HepG2 (cell line): ENCODE data around the gene PRKN. TPM values are rescaled to one million over a fixed set of nuclear protein-coding genes. Genes with fewer than 3 reads are reported as not detected.

Source experiments
- ATAC-seq: fragments of 200-7000 bp; cut with Tn5 transposase; 3 replicates; pipeline ENCODE4 v1.9.1; 2020; ENCODE audit warnings: mild to moderate bottlenecking, moderate library complexity
- BruUV-seq: library from RNA; stranded (reverse); fragments of 400-500 nt; replicated peaks from 2 replicates; lab custom pipeline; 2021; lab: Mats Ljungman, UMichigan
- CTCF ChIA-PET: fragments of 300-600 bp; formaldehyde crosslinking; extraction: SDS; loops from one replicate; lab custom pipeline; 2021; ENCODE audit warnings: low total read pairs, inconsistent platforms, low intra/inter-chr PET ratio; lab: Yijun Ruan, JAX
- POLR2A ChIA-PET: fragments of 350-600 bp; sonication (Branson Sonifier 250); formaldehyde crosslinking; loops from one replicate; lab custom pipeline; 2020; ENCODE audit warnings: antibody characterized with exemption, inconsistent platforms; lab: Yijun Ruan, JAX
- DNase-seq: peaks from one replicate; pipeline ENCODE4 v3.0.0-alpha.2; 2015; ENCODE audit warnings: low spot score
- FAIRE-seq: peaks from 3 replicates; lab custom pipeline; 2011; peaks lifted over from hg19 to GRCh38; lab: Jason Lieb, UNC
- H2AFZ ChIP-seq: one replicate; pipeline ENCODE4 v1.6.1; 2011; ENCODE audit warnings: low read length, inconsistent platforms
- H3K27ac ChIP-seq: fragments of 300-600 bp; 3 replicates; pipeline ENCODE4 v1.8.0; 2011; ENCODE audit warnings: mixed run types, mild to moderate bottlenecking, mixed read lengths, low read length, inconsistent platforms; ENCODE audit not compliant: insufficient read depth; ENCODE audit errors: extremely low read length
- H3K27me3 ChIP-seq, 2 experiments: fragments of 200-600 bp in 1 of 2; 2 replicates in 1 of 2; 3 replicates in 1 of 2; pipeline versions ENCODE4 v1.6.0 to v1.8.0; 2011; ENCODE audit warnings: low read length in 2 of 2, mild to moderate bottlenecking in 2 of 2, moderate library complexity in 2 of 2, inconsistent platforms in 1 of 2; ENCODE audit not compliant: insufficient read depth in 2 of 2, control insufficient read depth in 1 of 2
- H3K36me3 ChIP-seq, 2 experiments: fragments of 200-600 bp in 1 of 2; replicated peaks in 1 of 2; 2 replicates in 1 of 2; 3 replicates in 1 of 2; pipeline versions ENCODE4 v1.5.1 to v1.8.0; 2011; ENCODE audit warnings: low read length in 2 of 2, inconsistent platforms in 1 of 2; ENCODE audit not compliant: insufficient read depth in 2 of 2, control insufficient read depth in 1 of 2
- H3K4me1 ChIP-seq: 2 replicates; pipeline ENCODE4 v1.5.1; 2012; ENCODE audit warnings: low read length, inconsistent platforms; ENCODE audit not compliant: insufficient read depth
- H3K4me2 ChIP-seq: 2 replicates; pipeline ENCODE4 v1.6.0; 2011; ENCODE audit warnings: low read depth, low read length, inconsistent platforms
- H3K4me3 ChIP-seq, 3 experiments: fragments of 200-600 bp in 1 of 3; sonication (generic), shearing (Covaris generic) in 1 of 3; replicated peaks in 1 of 3; 2 replicates each; pipeline ENCODE4 v1.5.1; 2011 to 2016; ENCODE audit warnings: low read length in 3 of 3, inconsistent platforms in 2 of 3, low read depth in 2 of 3, mild to moderate bottlenecking in 2 of 3, control low read depth in 1 of 3, mixed read lengths in 1 of 3; ENCODE audit not compliant: insufficient read depth in 1 of 3
- H3K79me2 ChIP-seq: one replicate; pipeline ENCODE4 v1.6.1; 2011; ENCODE audit warnings: low read length, inconsistent platforms; ENCODE audit not compliant: insufficient read depth
- H3K9ac ChIP-seq: 2 replicates; pipeline ENCODE4 v1.6.0; 2011; ENCODE audit warnings: mild to moderate bottlenecking, low read depth, low read length, inconsistent platforms; ENCODE audit not compliant: insufficient read depth
- H3K9me3 ChIP-seq: 2 replicates; pipeline ENCODE4 v1.5.1; 2012; ENCODE audit warnings: mild to moderate bottlenecking, low read length
- H4K20me1 ChIP-seq: 2 replicates; pipeline ENCODE4 v1.6.0; 2011; ENCODE audit warnings: inconsistent platforms, mild to moderate bottlenecking, low read length, moderate library complexity; ENCODE audit not compliant: insufficient read depth
- CCAR2 ChIP-seq: fragments of 200-400 bp; formaldehyde crosslinking; optimal IDR thresholded peaks from 2 replicates; pipeline ENCODE3; 2018; ENCODE audit warnings: low read depth, mild to moderate bottlenecking, low read length, moderate library complexity
- CREB1 ChIP-seq, 2 experiments: fragments of 450-650 bp in 1 of 2; IDR thresholded peaks; 2 replicates each; pipeline ENCODE4 v1.6.1; 2016 to 2017; ENCODE audit warnings: control low read depth in 1 of 2, mild to moderate bottlenecking in 1 of 2, missing compliant biosample characterization in 1 of 2, missing genetic modification characterization in 1 of 2
- DPF2 ChIP-seq: sonication (generic); formaldehyde crosslinking; IDR thresholded peaks from 2 replicates; pipeline ENCODE4 v1.4.0; 2020; ENCODE audit warnings: mild to moderate bottlenecking, low read depth, missing genetic modification reagents, borderline replicate concordance
- ERF ChIP-seq: IDR thresholded peaks from 2 replicates; pipeline ENCODE4 v1.6.1; 2018; ENCODE audit warnings: missing biosample characterization, missing genetic modification reagents
- ESRRA ChIP-seq: sonication (generic); formaldehyde crosslinking; IDR thresholded peaks from 2 replicates; pipeline ENCODE4 v1.5.1; 2020; ENCODE audit warnings: mild to moderate bottlenecking, low read depth, missing genetic modification reagents
- POLR2AphosphoS2 ChIP-seq: IDR thresholded peaks from 2 replicates; pipeline ENCODE4 v1.6.1; 2011; ENCODE audit warnings: low read depth, low read length, improper control_type of control experiment
- SAFB2 ChIP-seq: sonication (generic); formaldehyde crosslinking; IDR thresholded peaks from 2 replicates; pipeline ENCODE4 v1.5.1; 2020; ENCODE audit warnings: missing genetic modification reagents, low read depth, mild to moderate bottlenecking, borderline replicate concordance
- SNRNP70 ChIP-seq: fragments of 200-400 bp; formaldehyde crosslinking; IDR thresholded peaks from 2 replicates; pipeline ENCODE4 v1.6.1; 2017; ENCODE audit warnings: mild to moderate bottlenecking, low read depth, low read length, moderate library complexity
- SP5 ChIP-seq: IDR thresholded peaks from 2 replicates; pipeline ENCODE4 v1.6.1; 2016; ENCODE audit warnings: low read depth, borderline replicate concordance
- ZNF331 ChIP-seq: sonication (generic); formaldehyde crosslinking; IDR thresholded peaks from 2 replicates; pipeline ENCODE4 v1.4.0; 2020; ENCODE audit warnings: missing genetic modification reagents
- ZNF598 ChIP-seq: sonication (generic); formaldehyde crosslinking; IDR thresholded peaks from 2 replicates; pipeline ENCODE4 v1.5.1; 2020; ENCODE audit warnings: mild to moderate bottlenecking, missing genetic modification reagents, borderline replicate concordance
- ZNF790 ChIP-seq: sonication (generic); formaldehyde crosslinking; IDR thresholded peaks from 2 replicates; pipeline ENCODE4 v1.8.0; 2022; ENCODE audit warnings: missing genetic modification reagents, mild to moderate bottlenecking, borderline replicate concordance
- WGBS: methylation state at CpG from one replicate; pipeline ENCODE4 v1.1.6; 2017; ENCODE audit warnings: low lambda C conversion rate; 5-methylcytosine and 5-hydroxymethylcytosine counted together
- in situ Hi-C: cut with HindIII; loops from 2 replicates; pipeline ENCODE4 v1.10.0; 2017; ENCODE audit warnings: low pct_unique_long_range_greater_than_20kb; ENCODE audit not compliant: extremely low pct_ligation_motif_present
- intact Hi-C: fragments of 100-400 bp; cut with micrococcal nuclease; formaldehyde crosslinking; loops from one replicate; pipeline ENCODE4 v1.10.0; 2022; ENCODE audit not compliant: unreplicated experiment
- polyA plus RNA-seq, 8 experiments: library from polyadenylated mRNA; depleted of rRNA in 3 of 8; stranded (reverse) in 7 of 8; unstranded in 1 of 8; fragments of >200 nt; fragmentation: Illumina TruSeq in 4 of 8; extraction: Trizol in 4 of 8; gene quantifications; 2 replicates each; pipeline versions ENCODE4 v1.2.1 to v1.2.3, GENCODE V29; 2011 to 2016; ENCODE audit warnings: low read depth in 4 of 8, missing spikeins in 1 of 8, mixed read lengths in 1 of 8; ENCODE audit not compliant: insufficient read depth in 1 of 8
- total RNA-seq, 5 experiments: library from RNA; depleted of rRNA; stranded (reverse); fragments of >200 nt; fragmentation: Illumina TruSeq; extraction: Trizol; gene quantifications; 2 replicates each; pipeline ENCODE4 v1.2.3, GENCODE V29; 2016; ENCODE audit warnings: low read depth in 1 of 5
- TF ChIP-seq, protein P1 (sequence below): sonication (generic); formaldehyde crosslinking; IDR thresholded peaks from 2 replicates; pipeline ENCODE4 v1.5.0; 2020; ENCODE audit warnings: mild to moderate bottlenecking, missing genetic modification reagents
- TF ChIP-seq, protein P2 (sequence below): sonication (generic); formaldehyde crosslinking; IDR thresholded peaks from 2 replicates; pipeline ENCODE4 v1.8.1; 2023; ENCODE audit warnings: mild to moderate bottlenecking, moderate library complexity, missing genetic modification reagents
- TF ChIP-seq, protein P3 (sequence below): sonication (generic); IDR thresholded peaks from 2 replicates; pipeline ENCODE4 v1.6.1; 2016; ENCODE audit warnings: low read depth, borderline replicate concordance

The PRKN gene
- total and polyA plus RNA-seq, 2 of the 13 experiments (the other 11 are each of a cell fraction or from before 2014, with no cell fraction given) = 0.31 to 0.44 TPM

- no peak overlapping the region for H2AFZ ChIP-seq
- no peak overlapping the region for H3K27ac ChIP-seq
- WGBS = 33% methylated on average over 1 of the region's 1 CpG
- CTCF ChIA-PET = no interaction called here
- DNase-seq (no peak), FAIRE-seq (no peak), ATAC-seq (no peak)
- no peak overlapping the region for H3K9ac ChIP-seq
- no peaks in the 10 kb centered on the region for H3K79me2 ChIP-seq
- no TSS peak for BruUV-seq
- H3K4me2 ChIP-seq = no peak overlapping the region
- no peaks in the 10 kb centered on the region for H4K20me1 ChIP-seq
- POLR2A ChIA-PET = no interaction called here
- in situ Hi-C loops = no loop called here
- peaks cover 12% of the 10 kb centered on the region; the same call in 1 of the 2 replicates for H3K9me3 ChIP-seq
- no peaks in the 10 kb centered on the region for H3K27me3 ChIP-seq
- H3K4me1 ChIP-seq = peaks cover 11% of the 10 kb centered on the region
- intact Hi-C loops = no loop called here
- no peak overlapping the region for H3K4me3 ChIP-seq
- no peaks in the 10 kb centered on the region for H3K36me3 ChIP-seq
- TF ChIP-seq ERF (CRISPR knock-in tag) (no peak), SNRNP70 (no peak)
- TF ChIP-seq, protein P1, sequence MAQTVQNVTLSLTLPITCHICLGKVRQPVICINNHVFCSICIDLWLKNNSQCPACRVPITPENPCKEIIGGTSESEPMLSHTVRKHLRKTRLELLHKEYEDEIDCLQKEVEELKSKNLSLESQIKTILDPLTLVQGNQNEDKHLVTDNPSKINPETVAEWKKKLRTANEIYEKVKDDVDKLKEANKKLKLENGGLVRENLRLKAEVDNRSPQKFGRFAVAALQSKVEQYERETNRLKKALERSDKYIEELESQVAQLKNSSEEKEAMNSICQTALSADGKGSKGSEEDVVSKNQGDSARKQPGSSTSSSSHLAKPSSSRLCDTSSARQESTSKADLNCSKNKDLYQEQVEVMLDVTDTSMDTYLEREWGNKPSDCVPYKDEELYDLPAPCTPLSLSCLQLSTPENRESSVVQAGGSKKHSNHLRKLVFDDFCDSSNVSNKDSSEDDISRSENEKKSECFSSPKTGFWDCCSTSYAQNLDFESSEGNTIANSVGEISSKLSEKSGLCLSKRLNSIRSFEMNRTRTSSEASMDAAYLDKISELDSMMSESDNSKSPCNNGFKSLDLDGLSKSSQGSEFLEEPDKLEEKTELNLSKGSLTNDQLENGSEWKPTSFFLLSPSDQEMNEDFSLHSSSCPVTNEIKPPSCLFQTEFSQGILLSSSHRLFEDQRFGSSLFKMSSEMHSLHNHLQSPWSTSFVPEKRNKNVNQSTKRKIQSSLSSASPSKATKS (CRISPR knock-in tag) = no peak
- TF ChIP-seq, protein P2, sequence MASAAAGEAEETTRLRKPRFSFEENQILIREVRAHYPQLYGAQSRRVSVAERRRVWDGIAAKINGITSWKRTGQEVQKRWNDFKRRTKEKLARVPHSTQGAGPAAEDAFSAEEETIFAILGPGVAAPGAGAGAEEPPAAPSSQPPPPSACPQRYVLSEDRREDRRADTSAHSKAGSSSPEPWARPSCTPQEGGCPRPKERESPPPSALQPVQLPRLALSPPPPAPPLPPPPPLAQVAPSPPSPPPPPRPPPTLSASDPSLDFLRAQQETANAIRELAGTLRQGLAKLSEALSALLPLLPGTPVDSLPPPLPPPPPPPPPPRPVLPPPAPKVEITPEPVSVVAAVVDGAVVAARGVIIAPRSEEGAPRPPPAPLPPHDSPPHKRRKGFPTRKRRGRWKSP (CRISPR knock-in tag) = no peak
Measured at GRCh38 chr6:162684052-162684451, 43.5 kb downstream of the PRKN start.

- no peak for FAIRE-seq
- no peak for TF ChIP-seq ZNF331 (CRISPR knock-in tag)
- no peak for TF ChIP-seq CREB1 (IDR thresholded peaks at IDR 0.05)
- TF ChIP-seq CREB1 (CRISPR knock-in tag; IDR thresholded peaks at IDR 0.05) = no peak
- TF ChIP-seq CCAR2 = no peak
- no peak for TF ChIP-seq SAFB2 (CRISPR knock-in tag)
- no peak for TF ChIP-seq SP5 (CRISPR knock-in tag)
- TF ChIP-seq ESRRA (CRISPR knock-in tag) = no peak
- TF ChIP-seq ZNF790 (CRISPR knock-in tag) = no peak
- no peak for TF ChIP-seq ZNF598 (CRISPR knock-in tag)
- TF ChIP-seq, protein P3, sequence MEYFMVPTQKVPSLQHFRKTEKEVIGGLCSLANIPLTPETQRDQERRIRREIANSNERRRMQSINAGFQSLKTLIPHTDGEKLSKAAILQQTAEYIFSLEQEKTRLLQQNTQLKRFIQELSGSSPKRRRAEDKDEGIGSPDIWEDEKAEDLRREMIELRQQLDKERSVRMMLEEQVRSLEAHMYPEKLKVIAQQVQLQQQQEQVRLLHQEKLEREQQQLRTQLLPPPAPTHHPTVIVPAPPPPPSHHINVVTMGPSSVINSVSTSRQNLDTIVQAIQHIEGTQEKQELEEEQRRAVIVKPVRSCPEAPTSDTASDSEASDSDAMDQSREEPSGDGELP = no peak
- TF ChIP-seq POLR2AphosphoS2 = no peak
- TF ChIP-seq DPF2 (CRISPR knock-in tag) = no peak
Measured at GRCh38 chr6:162683135-162683534, 44.4 kb downstream of the PRKN start.

More at GRCh38 chr6:162683135-162683534, 44.4 kb downstream of the PRKN start:
- Histone ChIP-seq H3K27ac (no peak overlapping the region), H3K36me3 (no peaks in the 10 kb centered on the region), H3K9ac (no peak overlapping the region), H3K9me3 (peaks cover 12% of the 10 kb centered on the region; the same call in 1 of the 2 replicates), H3K79me2 (no peaks in the 10 kb centered on the region), H3K4me2 (no peak overlapping the region), H3K4me3 (no peak overlapping the region), H3K4me1 (peaks cover 11% of the 10 kb centered on the region), H4K20me1 (no peaks in the 10 kb centered on the region), H3K27me3 (no peaks in the 10 kb centered on the region), H2AFZ (no peak overlapping the region)
- intact Hi-C loops = no loop called here
- BruUV-seq = no TSS peak
- ChIA-PET CTCF (no interaction called here), POLR2A (no interaction called here)
- in situ Hi-C loops = no loop called here
- DNase-seq (no peak), ATAC-seq (no peak)
- WGBS = 49% methylated on average over 4 of the region's 4 CpGs
